GM20000 (cell line): Measurements from ENCODE around the gene LPAR5.
"Not testable (repeated sequence)": the region's sequence is repeated elsewhere in the genome, so short reads cannot be mapped to it uniquely, and the experiment has no call there.

ENCODE experiments used
- DNase-seq: peaks from one replicate; pipeline ENCODE4 v3.0.0; 2012; ENCODE audit warnings: low spot score
- CTCF ChIP-seq: IDR thresholded peaks from 2 replicates; pipeline ENCODE4 v1.5.1; 2012; ENCODE audit warnings: mild to moderate bottlenecking, control low read depth; ENCODE audit errors: extremely low read depth, missing control alignments

The LPAR5 gene

DNA sequence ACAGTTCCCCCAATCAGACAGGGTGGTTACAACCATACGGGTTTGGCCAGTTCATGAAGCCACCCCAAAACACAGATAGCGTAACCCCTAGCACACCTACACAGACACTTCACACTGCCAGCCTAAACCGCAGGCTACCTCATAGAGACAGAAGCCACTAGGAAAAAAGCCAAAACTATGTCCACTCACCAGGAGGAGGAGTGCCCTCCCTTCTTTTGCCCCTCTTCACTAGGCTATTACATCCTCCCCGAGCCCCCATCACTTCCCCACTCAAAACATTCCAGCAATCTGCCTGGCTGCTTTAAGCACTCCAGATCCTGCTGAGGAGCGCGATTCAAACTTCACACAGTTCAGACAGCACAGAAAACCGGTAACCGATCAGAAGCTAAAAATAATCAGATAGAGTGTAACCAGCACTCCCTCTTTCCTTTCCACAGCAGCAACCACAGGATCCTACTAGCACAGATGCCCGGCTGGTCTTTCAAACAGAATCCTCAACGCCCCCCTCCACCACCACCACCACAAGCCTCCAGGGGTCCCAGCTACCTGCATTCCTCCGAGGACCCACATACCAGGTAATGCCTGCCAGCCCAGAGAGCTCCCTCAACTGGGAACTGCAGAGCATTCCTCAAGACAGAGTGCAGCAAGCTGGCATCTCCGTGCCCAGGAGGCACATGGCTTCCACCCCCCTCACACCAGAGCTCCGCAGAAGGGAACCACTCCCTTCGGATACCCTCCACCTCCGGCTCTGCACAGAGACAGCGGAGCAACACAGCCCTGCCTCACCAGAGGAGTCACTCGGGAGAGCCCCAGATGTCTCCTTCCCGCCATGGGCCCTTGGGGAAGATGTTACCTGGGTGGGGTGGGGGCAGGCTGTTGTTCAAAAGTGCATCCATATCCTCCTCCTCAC is 30.1 kb downstream of the LPAR5 start:
- no peak for TF ChIP-seq CTCF
- no peak for DNase-seq

DNA sequence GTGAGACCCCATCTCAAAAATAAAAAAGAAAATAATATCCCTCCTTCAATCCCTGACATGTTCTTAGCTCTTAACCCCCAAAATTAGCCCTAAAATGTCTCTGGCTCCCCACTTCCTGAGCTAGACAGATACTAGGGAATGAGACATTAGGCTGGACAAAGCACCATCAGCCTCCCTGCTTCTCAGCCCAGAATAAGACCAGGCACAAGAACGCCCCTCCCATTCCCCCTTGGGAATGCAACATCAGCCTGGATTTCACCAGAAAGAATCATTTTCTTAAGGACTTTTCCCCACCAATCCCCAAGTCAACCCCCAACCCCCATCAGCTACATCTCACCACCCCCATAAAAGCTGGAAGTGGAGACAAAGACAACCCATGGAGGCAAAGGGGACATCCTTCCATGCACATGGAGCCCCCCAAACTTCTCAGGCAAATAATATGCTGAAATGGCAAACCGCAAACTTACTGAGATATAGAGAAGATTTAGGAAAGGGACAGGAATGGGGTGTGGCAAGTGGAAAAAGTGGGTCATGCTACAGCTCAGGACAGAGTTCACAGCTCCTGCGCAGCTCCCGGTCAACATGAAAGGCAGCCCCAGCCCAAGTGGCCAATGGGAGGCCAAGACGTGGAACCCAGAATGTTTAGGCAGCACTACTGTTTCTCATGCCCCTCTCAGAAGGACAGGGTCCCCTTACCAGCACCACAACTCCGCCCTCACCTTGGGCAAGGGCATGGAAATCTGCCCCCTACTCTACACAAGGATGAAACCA is 31.3 kb downstream of the LPAR5 start:
- no peak for DNase-seq
- no peak for TF ChIP-seq CTCF

GRCh38 chr12:6603095-6603567 is 32.6 kb downstream of the LPAR5 start:
- DNase-seq, result no peak
- no peak for TF ChIP-seq CTCF

DNA sequence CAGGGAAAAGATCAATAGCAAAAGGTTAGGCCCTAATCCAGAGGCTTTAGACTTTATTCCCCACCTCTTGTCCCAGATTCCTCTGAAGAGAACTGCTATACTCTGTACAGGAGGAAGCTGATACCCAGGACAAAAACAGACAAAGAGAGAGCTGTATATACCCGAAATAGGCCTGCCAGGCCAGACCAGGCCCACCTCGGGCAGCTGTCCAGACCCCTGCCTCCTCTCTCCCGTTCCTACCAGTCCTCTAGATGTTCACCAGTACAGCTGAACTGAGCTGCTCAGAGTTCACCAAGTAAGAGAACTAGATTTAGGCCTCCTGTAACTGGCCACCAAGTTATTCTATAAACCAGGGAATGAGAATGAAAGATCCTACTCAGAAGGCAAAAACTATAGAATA is 33.2 kb downstream of the LPAR5 start:
- no peak for DNase-seq
- TF ChIP-seq CTCF, result no peak

GRCh38 chr12:6595673-6596072 is 40.1 kb downstream of the LPAR5 start:
- DNase-seq, result not testable (repeated sequence)

DNA sequence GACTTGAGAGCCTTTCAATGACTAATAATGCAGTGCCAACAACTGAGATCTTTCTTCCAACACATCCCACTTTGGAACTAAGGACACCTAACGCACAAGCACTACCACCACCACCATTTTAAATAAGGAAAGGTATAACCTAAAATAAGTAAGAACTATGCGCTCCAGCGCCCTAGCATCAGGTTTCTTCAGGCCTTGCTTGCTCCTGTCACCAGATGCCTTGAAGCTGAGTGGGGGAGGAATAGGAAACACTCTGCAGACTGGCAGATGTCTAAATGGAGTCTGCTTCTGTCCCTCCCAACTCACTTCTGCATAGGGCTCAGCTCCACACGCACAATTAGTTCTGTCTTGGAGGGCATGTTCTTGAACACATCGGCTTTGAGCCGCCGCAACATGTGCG is 43.7 kb downstream of the LPAR5 start:
- no peak for DNase-seq
- TF ChIP-seq CTCF, result no peak

GRCh38 chr12:6586569-6586968 is 49.2 kb downstream of the LPAR5 start:
- DNase-seq, result not testable (repeated sequence)

DNA sequence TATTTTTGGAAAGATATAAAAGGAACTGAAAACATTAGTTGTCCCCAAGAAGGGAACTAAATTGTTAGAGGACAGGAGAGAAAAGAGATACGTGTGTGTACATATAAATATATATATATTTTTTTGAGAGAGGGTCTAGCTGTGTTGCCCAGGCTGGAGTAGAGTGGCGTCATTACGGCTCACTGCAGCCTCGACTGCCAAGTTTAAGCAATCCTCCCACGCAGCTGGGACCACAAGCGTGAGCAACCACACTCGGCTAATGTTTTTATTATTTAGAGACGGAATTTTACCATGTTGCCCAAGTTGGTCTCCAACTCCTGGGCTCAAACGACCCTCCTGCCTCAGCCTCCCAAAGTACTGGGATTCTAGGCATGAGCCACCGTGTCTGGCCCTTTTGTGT is 51.5 kb downstream of the LPAR5 start:
- DNase-seq, result no peak
- TF ChIP-seq CTCF, result no peak
